HCT116 (cell line): Measurements from ENCODE around the gene TTC9. TPM values are rescaled to one million over a fixed set of nuclear protein-coding genes. Genes with fewer than 3 reads are reported as not detected.

Experiments used
- ATAC-seq: fragments of 200-7000 bp; cut with Tn5 transposase; 2 replicates; pipeline ENCODE4 v1.9.1; 2020; ENCODE audit warnings: mild to moderate bottlenecking, moderate library complexity
- BruUV-seq: library from RNA; stranded (reverse); fragments of 400-500 nt; replicated peaks from 2 replicates; lab custom pipeline; 2021; lab: Mats Ljungman, UMichigan
- CTCF ChIA-PET: fragments of 300-600 bp; sonication (Branson Sonifier 250); formaldehyde crosslinking; loops from one replicate; lab custom pipeline; 2021; ENCODE audit warnings: antibody characterized with exemption; lab: Charles Lee
- POLR2A ChIA-PET: fragments of 300-600, 350-600 bp; sonication (Branson Sonifier 250); formaldehyde crosslinking; loops from one replicate; lab custom pipeline; 2021; ENCODE audit warnings: antibody characterized with exemption; lab: Charles Lee
- RAD21 ChIA-PET, 2 experiments: fragments of 300-600 bp; sonication (Branson Sonifier 250); formaldehyde crosslinking; loops; one replicate each; lab custom pipeline; 2023; ENCODE audit warnings: low total read pairs in 2 of 2; ENCODE audit not compliant: uncharacterized antibody in 2 of 2, unreplicated experiment in 2 of 2, low non-redundant PET in 1 of 2; lab: Charles Lee
- DNase-seq: peaks from one replicate; pipeline ENCODE4 v3.0.0-alpha.2; 2010; ENCODE audit warnings: low read depth, low spot score
- H2AFZ ChIP-seq: fragments of 200-600 bp; shearing (Covaris generic), sonication (generic); 2 replicates; pipeline ENCODE4 v1.6.1; 2017; ENCODE audit warnings: low read depth, mixed run types, mixed read lengths, antibody characterized with exemption, low read length; ENCODE audit not compliant: poor library complexity, severe bottlenecking
- H3K27ac ChIP-seq: 2 replicates; pipeline ENCODE4 v1.5.1; 2012; ENCODE audit warnings: low read depth, low read length
- H3K27me3 ChIP-seq: fragments of 200-600 bp; sonication (generic); 2 replicates; pipeline ENCODE4 v1.6.1; 2016; ENCODE audit warnings: mixed run types, low read length, mixed read lengths; ENCODE audit not compliant: insufficient read depth
- H3K36me3 ChIP-seq, 2 experiments: fragments of 200-500 bp in 1 of 2; fragments of 200-600 bp in 1 of 2; sonication (Bioruptor generic) in 1 of 2; sonication (generic) in 1 of 2; 2 replicates each; pipeline versions ENCODE4 v1.5.1 to v1.6.1; 2014 to 2016; ENCODE audit warnings: low read length in 2 of 2, inconsistent platforms in 1 of 2, mixed read lengths in 1 of 2, mixed run types in 1 of 2; ENCODE audit not compliant: insufficient read depth in 2 of 2, control insufficient read depth in 1 of 2
- H3K4me1 ChIP-seq, 2 experiments: fragments of 200-600 bp in 1 of 2; sonication (generic) in 1 of 2; 2 replicates each; pipeline versions ENCODE4 v1.5.1 to v1.6.1; 2012 to 2017; ENCODE audit warnings: low read length in 2 of 2, inconsistent platforms in 1 of 2, mild to moderate bottlenecking in 1 of 2, mixed read lengths in 1 of 2, mixed run types in 1 of 2, moderate library complexity in 1 of 2; ENCODE audit not compliant: insufficient read depth in 2 of 2, control insufficient read depth in 1 of 2
- H3K4me2 ChIP-seq: fragments of 200-600 bp; sonication (generic); 2 replicates; pipeline ENCODE4 v1.6.1; 2017; ENCODE audit warnings: mixed run types, low read length, mixed read lengths
- H3K4me3 ChIP-seq, 2 experiments: fragments of 200-600 bp in 1 of 2; sonication (generic) in 1 of 2; replicated peaks in 1 of 2; 2 replicates each; pipeline ENCODE4 v1.5.1; 2011 to 2016; ENCODE audit warnings: low read length in 2 of 2, control low read depth in 1 of 2, low read depth in 1 of 2, mild to moderate bottlenecking in 1 of 2, mixed read lengths in 1 of 2, mixed run types in 1 of 2
- H3K79me2 ChIP-seq: fragments of 200-600 bp; sonication (generic); 2 replicates; pipeline ENCODE4 v1.6.1; 2017; ENCODE audit warnings: mild to moderate bottlenecking, mixed run types, low read length, moderate library complexity, mixed read lengths; ENCODE audit not compliant: insufficient read depth
- H3K9ac ChIP-seq: fragments of 200-600 bp; sonication (generic); 2 replicates; pipeline ENCODE4 v1.6.1; 2016; ENCODE audit warnings: low read length, mixed read lengths
- H3K9me2 ChIP-seq: fragments of 200-600 bp; sonication (generic), shearing (Covaris generic); 2 replicates; pipeline ENCODE4 v1.6.1; 2017; ENCODE audit warnings: mixed run types, mild to moderate bottlenecking, moderate library complexity; ENCODE audit not compliant: insufficient read depth
- H3K9me3 ChIP-seq, 2 experiments: fragments of 200-500 bp in 1 of 2; fragments of 200-600 bp in 1 of 2; sonication (Bioruptor generic) in 1 of 2; sonication (generic) in 1 of 2; 2 replicates each; pipeline ENCODE4 v1.6.1; 2014 to 2017; ENCODE audit warnings: low read length in 2 of 2, mixed read lengths in 2 of 2, inconsistent platforms in 1 of 2, low read depth in 1 of 2, mild to moderate bottlenecking in 1 of 2, mixed run types in 1 of 2, moderate library complexity in 1 of 2; ENCODE audit not compliant: control insufficient read depth in 1 of 2, insufficient read depth in 1 of 2
- H4K20me1 ChIP-seq: fragments of 200-600 bp; sonication (generic), shearing (Covaris generic); 2 replicates; pipeline ENCODE4 v1.6.1; 2017; ENCODE audit warnings: mixed run types, mild to moderate bottlenecking, moderate library complexity; ENCODE audit not compliant: insufficient read depth
- CBX3 ChIP-seq: IDR thresholded peaks from 2 replicates; pipeline ENCODE4 v1.6.1; 2012; ENCODE audit warnings: low read depth
- EGR1 ChIP-seq: IDR thresholded peaks from 2 replicates; pipeline ENCODE4 v1.6.1; 2012; ENCODE audit warnings: low read depth
- EZH2phosphoT487 ChIP-seq: fragments of 200-600 bp; IDR thresholded peaks from 2 replicates; pipeline ENCODE4 v1.6.1; 2018; ENCODE audit warnings: antibody characterized with exemption, borderline replicate concordance
- FOSL1 ChIP-seq: IDR thresholded peaks from 2 replicates; pipeline ENCODE4 v1.6.1; 2012; ENCODE audit warnings: low read depth
- POLR2A ChIP-seq: IDR thresholded peaks from 2 replicates; pipeline ENCODE4 v1.7.0; 2011; ENCODE audit warnings: borderline replicate concordance; ENCODE audit not compliant: insufficient read depth, insufficient read length; ENCODE audit errors: extremely low read depth
- POLR2AphosphoS5 ChIP-seq: IDR thresholded peaks from 2 replicates; pipeline ENCODE4 v1.6.1; 2011; ENCODE audit warnings: mild to moderate bottlenecking, low read depth, low read length, moderate library complexity
- RAD21 ChIP-seq: IDR thresholded peaks from 2 replicates; pipeline ENCODE4 v1.6.1; 2012; ENCODE audit warnings: low read depth, mild to moderate bottlenecking
- YY1 ChIP-seq: IDR thresholded peaks from 2 replicates; pipeline ENCODE4 v1.6.1; 2011; ENCODE audit warnings: low read length, low read depth, moderate library complexity, mild to moderate bottlenecking; ENCODE audit not compliant: insufficient replicate concordance; ENCODE audit errors: extremely low read depth
- ZFX ChIP-seq: fragments of 450-650 bp; IDR thresholded peaks from 2 replicates; pipeline ENCODE4 v1.6.1; 2017
- intact Hi-C: fragments of 100-400 bp; cut with micrococcal nuclease; formaldehyde crosslinking; loops from 2 replicates; pipeline ENCODE4 v1.10.0; 2022
- total RNA-seq: library from RNA; stranded (reverse); gene quantifications from one replicate; pipeline ENCODE4 v1.2.1, GENCODE V29; 2021; ENCODE audit not compliant: unreplicated experiment
- TF ChIP-seq, protein P1 (sequence below): IDR thresholded peaks from 2 replicates; pipeline ENCODE4 v1.6.1; 2012
- TF ChIP-seq, protein P2 (sequence below), 3 experiments: fragments of 200-600 bp in 1 of 3; sonication (generic) in 1 of 3; IDR thresholded peaks in 2 of 3; conservative IDR thresholded peaks in 1 of 3; 2 replicates each; pipeline ENCODE4 v1.5.1; 2012 to 2017; ENCODE audit warnings: low read depth in 2 of 3, low read length in 2 of 3, antibody characterized with exemption in 1 of 3, borderline replicate concordance in 1 of 3, control low read depth in 1 of 3, mild to moderate bottlenecking in 1 of 3, mixed read lengths in 1 of 3, mixed run types in 1 of 3, moderate library complexity in 1 of 3; ENCODE audit not compliant: insufficient read depth in 1 of 3
- TF ChIP-seq, protein P3 (sequence below): IDR thresholded peaks from 2 replicates; pipeline ENCODE4 v1.6.1; 2011; ENCODE audit warnings: mild to moderate bottlenecking, low read length, moderate library complexity; ENCODE audit not compliant: insufficient replicate concordance; ENCODE audit errors: extremely low read depth
- TF ChIP-seq, protein P4 (sequence below): IDR thresholded peaks from 2 replicates; pipeline ENCODE4 v1.6.1; 2012

TTC9 gene
- total RNA-seq, 1 experiment from 2014 or later, result 2.4 TPM

DNA sequence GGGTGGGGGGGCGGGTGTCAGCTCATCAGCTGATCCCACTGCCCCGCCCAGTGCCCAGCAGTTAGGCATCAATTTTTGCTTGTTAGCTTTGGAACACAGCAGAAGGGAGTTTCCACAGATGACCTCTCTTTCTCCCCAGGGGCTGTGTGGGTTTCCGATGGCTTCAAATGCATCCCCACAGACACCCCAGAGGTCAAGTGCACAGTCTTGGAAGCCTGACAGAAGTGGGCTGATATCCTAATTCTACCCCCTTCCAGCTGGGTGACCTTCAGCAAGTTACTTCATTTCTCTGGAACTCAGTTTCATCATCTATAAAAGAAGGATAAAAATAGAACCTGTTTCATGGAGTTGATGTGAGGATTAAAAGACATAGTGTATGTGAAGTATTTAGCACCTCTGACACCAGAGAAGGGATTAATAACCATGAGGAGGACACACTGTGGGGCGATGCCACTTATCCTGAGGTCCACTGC is 22.0 kb downstream of the TTC9 start:
- BruUV-seq, result no TSS peak
- ATAC-seq, result no peak

DNA sequence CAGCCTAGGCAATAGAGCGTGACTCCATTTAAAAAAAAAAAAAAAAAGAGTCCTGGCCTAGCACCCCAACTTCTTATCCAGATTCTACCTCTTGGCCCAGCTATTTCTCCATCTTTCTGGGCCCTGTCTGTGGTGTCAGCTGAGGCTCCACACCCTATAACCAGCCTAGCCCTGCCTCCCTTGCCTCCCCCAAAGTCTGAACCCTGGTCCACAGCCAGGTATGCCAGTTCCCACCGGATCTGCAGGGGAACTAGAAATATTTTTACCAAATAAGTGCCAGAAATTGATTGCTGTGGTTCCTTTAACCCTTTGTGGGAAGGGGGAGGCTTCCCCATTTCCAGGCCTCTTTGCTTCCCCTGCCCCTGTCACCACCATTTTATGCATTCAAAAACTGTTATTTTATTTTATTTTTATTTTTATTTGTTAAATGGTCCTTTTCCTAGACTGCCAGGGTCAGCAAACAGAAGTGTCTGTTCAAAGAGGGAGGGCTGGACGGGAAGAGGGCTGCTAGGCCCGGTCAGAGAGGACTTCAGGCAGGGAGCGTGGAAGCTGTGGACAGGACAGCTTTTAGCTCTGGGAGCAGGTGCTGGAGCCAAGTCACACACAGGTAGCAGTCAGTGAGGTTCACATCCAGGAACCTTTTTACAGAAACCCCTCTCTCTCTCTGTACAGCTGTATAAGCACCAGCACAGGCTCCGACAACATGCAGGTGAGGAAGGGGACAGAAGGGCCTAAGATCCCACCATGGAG is 23.2 kb downstream of the TTC9 start:
- H3K4me3 ChIP-seq, result peak overlapping the region in 1 of 2 experiments; percentile 45; a peak in 2 of 4 replicates
- H3K27me3 ChIP-seq, result no peaks in the 10 kb centered on the region
- no peak overlapping the region for H2AFZ ChIP-seq

More for the DNA sequence above, 22.0 kb downstream of the TTC9 start:
- no peak for DNase-seq
- Histone ChIP-seq H4K20me1 (no peaks in the 10 kb centered on the region), H3K4me1 (peaks cover 37 to 59% of the 10 kb centered on the region in 2 experiments), H3K9me2 (no peaks in the 10 kb centered on the region), H3K27ac (no peak overlapping the region), H3K36me3 (no peaks in the 10 kb centered on the region), H3K27me3 (no peaks in the 10 kb centered on the region), H3K9ac (no peak overlapping the region), H2AFZ (no peak overlapping the region), H3K4me3 (no peak overlapping the region), H3K9me3 (no peaks in the 10 kb centered on the region), H3K79me2 (no peaks in the 10 kb centered on the region), H3K4me2 (no peak overlapping the region)
- TF ChIP-seq FOSL1 (no peak), POLR2AphosphoS5 (no peak), ZFX (no peak)
- intact Hi-C loops, result no loop called here
- CTCF ChIA-PET, result interaction anchor here (1.0 kb wide), 1 partner anchor 50 kb away, joined by 4 read pairs; no protein-coding TSS in a partner anchor
- POLR2A ChIA-PET, result no interaction called here
- RAD21 ChIA-PET, result no interaction called here

More for the DNA sequence above, 23.2 kb downstream of the TTC9 start:
- DNase-seq (no peak), ATAC-seq (peak; percentile 8; the same call in 1 of the 2 replicates)
- ChIA-PET POLR2A (no interaction called here), CTCF (no interaction called here), RAD21 (no interaction called here)
- no peaks in the 10 kb centered on the region for H3K9me2 ChIP-seq
- peak overlapping the region; percentile 52; the same call in 1 of the 2 replicates for H3K9ac ChIP-seq
- H4K20me1 ChIP-seq, result no peaks in the 10 kb centered on the region
- H3K4me1 ChIP-seq, result peaks cover 37 to 59% of the 10 kb centered on the region in 2 experiments
- no peaks in the 10 kb centered on the region for H3K36me3 ChIP-seq
- H3K9me3 ChIP-seq, result no peaks in the 10 kb centered on the region
- no peaks in the 10 kb centered on the region for H3K79me2 ChIP-seq
- no TSS peak for BruUV-seq
- TF ChIP-seq, protein P1, sequence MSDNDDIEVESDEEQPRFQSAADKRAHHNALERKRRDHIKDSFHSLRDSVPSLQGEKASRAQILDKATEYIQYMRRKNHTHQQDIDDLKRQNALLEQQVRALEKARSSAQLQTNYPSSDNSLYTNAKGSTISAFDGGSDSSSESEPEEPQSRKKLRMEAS, result no peak
- TF ChIP-seq, protein P2, sequence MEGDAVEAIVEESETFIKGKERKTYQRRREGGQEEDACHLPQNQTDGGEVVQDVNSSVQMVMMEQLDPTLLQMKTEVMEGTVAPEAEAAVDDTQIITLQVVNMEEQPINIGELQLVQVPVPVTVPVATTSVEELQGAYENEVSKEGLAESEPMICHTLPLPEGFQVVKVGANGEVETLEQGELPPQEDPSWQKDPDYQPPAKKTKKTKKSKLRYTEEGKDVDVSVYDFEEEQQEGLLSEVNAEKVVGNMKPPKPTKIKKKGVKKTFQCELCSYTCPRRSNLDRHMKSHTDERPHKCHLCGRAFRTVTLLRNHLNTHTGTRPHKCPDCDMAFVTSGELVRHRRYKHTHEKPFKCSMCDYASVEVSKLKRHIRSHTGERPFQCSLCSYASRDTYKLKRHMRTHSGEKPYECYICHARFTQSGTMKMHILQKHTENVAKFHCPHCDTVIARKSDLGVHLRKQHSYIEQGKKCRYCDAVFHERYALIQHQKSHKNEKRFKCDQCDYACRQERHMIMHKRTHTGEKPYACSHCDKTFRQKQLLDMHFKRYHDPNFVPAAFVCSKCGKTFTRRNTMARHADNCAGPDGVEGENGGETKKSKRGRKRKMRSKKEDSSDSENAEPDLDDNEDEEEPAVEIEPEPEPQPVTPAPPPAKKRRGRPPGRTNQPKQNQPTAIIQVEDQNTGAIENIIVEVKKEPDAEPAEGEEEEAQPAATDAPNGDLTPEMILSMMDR (IDR thresholded peaks at IDR 0.05 in 2 of 3, conservative IDR thresholded peaks at IDR 0.05 in 1 of 3; ENCODE audit: borderline replicate concordance in 1 of 3, insufficient read depth in 1 of 3, low read depth in 2 of 3, low read length in 2 of 3), result no peak
- TF ChIP-seq EZH2phosphoT487, result no peak
- TF ChIP-seq POLR2AphosphoS5, result no peak
- TF ChIP-seq, protein P3, sequence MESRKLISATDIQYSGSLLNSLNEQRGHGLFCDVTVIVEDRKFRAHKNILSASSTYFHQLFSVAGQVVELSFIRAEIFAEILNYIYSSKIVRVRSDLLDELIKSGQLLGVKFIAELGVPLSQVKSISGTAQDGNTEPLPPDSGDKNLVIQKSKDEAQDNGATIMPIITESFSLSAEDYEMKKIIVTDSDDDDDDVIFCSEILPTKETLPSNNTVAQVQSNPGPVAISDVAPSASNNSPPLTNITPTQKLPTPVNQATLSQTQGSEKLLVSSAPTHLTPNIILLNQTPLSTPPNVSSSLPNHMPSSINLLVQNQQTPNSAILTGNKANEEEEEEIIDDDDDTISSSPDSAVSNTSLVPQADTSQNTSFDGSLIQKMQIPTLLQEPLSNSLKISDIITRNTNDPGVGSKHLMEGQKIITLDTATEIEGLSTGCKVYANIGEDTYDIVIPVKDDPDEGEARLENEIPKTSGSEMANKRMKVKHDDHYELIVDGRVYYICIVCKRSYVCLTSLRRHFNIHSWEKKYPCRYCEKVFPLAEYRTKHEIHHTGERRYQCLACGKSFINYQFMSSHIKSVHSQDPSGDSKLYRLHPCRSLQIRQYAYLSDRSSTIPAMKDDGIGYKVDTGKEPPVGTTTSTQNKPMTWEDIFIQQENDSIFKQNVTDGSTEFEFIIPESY, result no peak
- TF ChIP-seq CBX3, result no peak
- TF ChIP-seq YY1, result no peak
- no peak for TF ChIP-seq RAD21
- TF ChIP-seq, protein P4, sequence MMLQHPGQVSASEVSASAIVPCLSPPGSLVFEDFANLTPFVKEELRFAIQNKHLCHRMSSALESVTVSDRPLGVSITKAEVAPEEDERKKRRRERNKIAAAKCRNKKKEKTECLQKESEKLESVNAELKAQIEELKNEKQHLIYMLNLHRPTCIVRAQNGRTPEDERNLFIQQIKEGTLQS, result no peak
- no peak for TF ChIP-seq EGR1
- no peak for TF ChIP-seq FOSL1
- TF ChIP-seq POLR2A, result no peak
- H3K4me2 ChIP-seq, result peak overlapping the region; percentile 83
- intact Hi-C loops, result no loop called here
- peak overlapping the region; percentile 47; the same call in 1 of the 2 replicates for H3K27ac ChIP-seq
